ENCODE data around the gene LDLRAD4. TPM values are rescaled to one million over a fixed set of nuclear protein-coding genes. Genes with fewer than 3 reads are reported as not detected.

Gene LDLRAD4
- total and polyA plus RNA-seq, 5 donors from 2014 or later: 42.4 to 207 (median 49.8) TPM

- peak overlapping the region in 2 of 3 donors; percentile 26 to 62 for H3K27ac Mint-ChIP-seq
- H3K36me3 ChIP-seq (ENCODE audit: control insufficient read depth, insufficient read depth, low read length): peaks cover 3% of the 10 kb centered on the region
- ATAC-seq (ENCODE audit: low read depth in 2 of 2) (no peak), DNase-seq (no peak)
- H3K27ac ChIP-seq (ENCODE audit: insufficient read depth, low read length, poor library complexity, severe bottlenecking): no peak overlapping the region
- H3K9me3 Mint-ChIP-seq: no peaks in the 10 kb centered on the region
- H3K27me3 Mint-ChIP-seq: no peaks in the 10 kb centered on the region
- peaks cover 26 to 98% (median 63%) of the 10 kb centered on the region in 4 donors for H3K4me1 Mint-ChIP-seq
- peak overlapping the region in 1 of 4 donors; percentile 61 for H3K4me3 Mint-ChIP-seq
- H3K4me3 ChIP-seq (ENCODE audit: low read depth, low read length): no peak overlapping the region
- H3K27me3 ChIP-seq (ENCODE audit: control insufficient read depth, insufficient read depth, low read length): no peaks in the 10 kb centered on the region
- peaks cover 13% of the 10 kb centered on the region for H3K36me3 Mint-ChIP-seq
- peaks cover 58% of the 10 kb centered on the region for H3K4me1 ChIP-seq (ENCODE audit: control insufficient read depth, insufficient read depth, low read length, poor library complexity, severe bottlenecking)
- no peaks in the 10 kb centered on the region for H3K9me3 ChIP-seq (ENCODE audit: control insufficient read depth in 2 of 2, low read length in 2 of 2)
These were observed 235.2 kb downstream of the LDLRAD4 start for GRCh38 chr18:13453714-13454113.

DNA sequence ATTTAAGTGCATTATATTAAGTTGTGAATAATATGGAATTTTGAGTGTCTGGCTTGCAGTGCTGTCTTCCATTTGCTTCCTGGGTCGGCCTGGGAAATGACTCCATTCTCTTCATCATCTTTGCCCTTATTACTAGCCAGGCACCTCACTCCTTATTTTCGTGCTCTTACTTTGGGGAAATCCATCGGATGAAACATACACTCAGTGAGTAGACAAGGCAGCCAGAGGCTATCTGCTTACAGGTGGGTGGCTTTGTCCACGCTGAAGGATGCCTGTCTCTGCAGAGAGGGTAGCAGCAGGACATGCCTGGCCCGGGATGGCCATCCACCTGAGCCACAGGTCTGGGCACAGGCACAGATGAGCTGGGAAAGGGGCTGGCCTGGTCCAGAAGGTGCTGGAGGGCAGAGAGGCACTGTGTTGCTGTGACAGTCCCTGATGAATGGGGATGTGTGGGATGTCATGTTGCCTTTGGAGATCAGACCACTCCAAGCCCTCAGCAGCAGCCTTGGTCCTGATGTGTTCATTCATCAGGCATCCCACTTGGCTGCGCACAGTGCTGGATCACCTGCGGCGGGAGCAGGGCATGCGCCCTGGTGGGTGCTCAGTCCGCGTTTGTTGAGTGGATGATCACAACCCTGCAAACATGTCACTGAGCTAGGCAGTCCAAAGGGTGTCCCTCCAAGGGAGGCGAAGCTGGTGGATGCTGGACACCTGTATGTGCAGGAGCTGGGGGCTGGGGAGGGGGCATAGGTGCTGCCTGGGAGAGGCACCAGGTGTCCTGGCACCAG is 236.0 kb downstream of the LDLRAD4 start:
- H3K27me3 Mint-ChIP-seq: no peaks in the 10 kb centered on the region
- ATAC-seq (ENCODE audit: low read depth in 2 of 2): no peak
- Histone ChIP-seq H3K4me3 (ENCODE audit: low read depth, low read length) (no peak overlapping the region), H3K36me3 (ENCODE audit: control insufficient read depth, insufficient read depth, low read length) (peaks cover 3% of the 10 kb centered on the region), H3K27me3 (ENCODE audit: control insufficient read depth, insufficient read depth, low read length) (no peaks in the 10 kb centered on the region), H3K4me1 (ENCODE audit: control insufficient read depth, insufficient read depth, low read length, poor library complexity, severe bottlenecking) (peaks cover 54% of the 10 kb centered on the region), H3K27ac (ENCODE audit: insufficient read depth, low read length, poor library complexity, severe bottlenecking) (no peak overlapping the region), H3K9me3 (ENCODE audit: control insufficient read depth in 2 of 2, low read length in 2 of 2) (no peaks in the 10 kb centered on the region)
- H3K27ac Mint-ChIP-seq: peak overlapping the region in 2 of 3 donors; percentile 34 to 88
- no peak for DNase-seq
- peak overlapping the region in 3 of 4 donors; percentile 22 to 61 (median 52) for H3K4me3 Mint-ChIP-seq
- peaks cover 26 to 93% (median 62%) of the 10 kb centered on the region in 4 donors for H3K4me1 Mint-ChIP-seq
- H3K36me3 Mint-ChIP-seq: peaks cover 10% of the 10 kb centered on the region
- no peaks in the 10 kb centered on the region for H3K9me3 Mint-ChIP-seq

DNA sequence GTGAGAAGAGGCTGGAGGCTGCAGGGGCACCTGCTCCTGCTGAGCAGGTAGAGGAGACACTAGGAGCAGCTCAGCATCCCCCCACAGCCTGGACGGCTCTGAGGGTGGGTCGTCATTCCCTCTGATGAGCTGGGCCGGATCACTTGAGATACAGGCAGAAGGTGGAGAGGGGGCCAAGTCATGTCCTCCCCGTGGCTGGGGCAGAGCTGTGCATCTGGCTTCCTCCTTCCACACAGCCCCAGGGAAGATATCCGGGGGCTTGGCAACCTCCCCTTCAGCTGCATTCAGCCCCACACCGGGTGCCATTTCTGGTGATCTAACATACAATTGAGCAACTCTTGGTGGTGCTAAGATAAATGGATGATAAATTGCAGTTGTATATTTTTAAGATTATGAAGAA is 236.9 kb downstream of the LDLRAD4 start:
- DNase-seq (peak in 1 of 3 donors; percentile 64), ATAC-seq (ENCODE audit: low read depth in 2 of 2) (peak; percentile 32 to 36)
- peak overlapping the region in 2 of 3 donors; percentile 81 to 88 for H3K27ac Mint-ChIP-seq
- peaks cover 6% of the 10 kb centered on the region for H3K36me3 ChIP-seq (ENCODE audit: control insufficient read depth, insufficient read depth, low read length)
- no peaks in the 10 kb centered on the region for H3K27me3 Mint-ChIP-seq
- H3K36me3 Mint-ChIP-seq: peaks cover 11% of the 10 kb centered on the region
- peak overlapping the region; percentile 8 for H3K27ac ChIP-seq (ENCODE audit: insufficient read depth, low read length, poor library complexity, severe bottlenecking)
- peaks cover 28 to 93% (median 63%) of the 10 kb centered on the region in 4 donors for H3K4me1 Mint-ChIP-seq
- H3K27me3 ChIP-seq (ENCODE audit: control insufficient read depth, insufficient read depth, low read length): no peaks in the 10 kb centered on the region
- peaks cover 47% of the 10 kb centered on the region for H3K4me1 ChIP-seq (ENCODE audit: control insufficient read depth, insufficient read depth, low read length, poor library complexity, severe bottlenecking)
- no peaks in the 10 kb centered on the region for H3K9me3 Mint-ChIP-seq
- H3K4me3 ChIP-seq (ENCODE audit: low read depth, low read length): peak overlapping the region; percentile 41
- H3K4me3 Mint-ChIP-seq: peak overlapping the region; percentile 23 to 79 (median 66)
- H3K9me3 ChIP-seq (ENCODE audit: control insufficient read depth in 2 of 2, low read length in 2 of 2): no peaks in the 10 kb centered on the region

DNA sequence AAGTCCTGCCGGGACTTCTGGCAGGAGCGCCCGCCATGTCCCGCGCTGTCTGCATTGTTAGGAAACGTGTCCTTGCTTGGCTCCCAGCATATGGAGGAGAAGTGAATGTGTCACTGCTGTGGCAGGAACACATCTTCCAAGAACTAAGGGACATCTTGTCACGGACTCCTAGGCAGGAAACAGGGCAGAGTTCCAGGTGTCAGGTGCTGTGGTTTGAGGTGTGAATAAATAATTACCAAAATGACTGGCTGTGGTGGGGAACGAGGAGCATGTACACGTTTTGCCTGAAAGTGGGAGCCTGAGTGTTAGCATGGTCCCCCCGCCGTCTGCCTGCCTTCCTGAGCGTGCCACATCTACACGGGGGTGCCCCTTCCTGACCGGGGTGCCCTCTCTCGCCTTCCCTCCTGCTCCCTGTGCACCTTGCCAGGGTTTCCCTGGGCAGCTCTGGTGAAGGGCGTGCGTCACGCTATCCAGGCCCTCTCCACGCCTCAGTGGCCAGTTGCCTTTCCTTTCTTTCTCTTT is 237.5 kb downstream of the LDLRAD4 start:
- Mint-ChIP-seq H3K27me3 (no peaks in the 10 kb centered on the region), H3K9me3 (no peaks in the 10 kb centered on the region), H3K4me1 (peaks cover 23 to 92% (median 62%) of the 10 kb centered on the region in 4 donors), H3K27ac (peak overlapping the region; percentile 14 to 88 (median 81)), H3K4me3 (peak overlapping the region; percentile 23 to 79 (median 66)), H3K36me3 (peaks cover 11% of the 10 kb centered on the region)
- Histone ChIP-seq H3K36me3 (ENCODE audit: control insufficient read depth, insufficient read depth, low read length) (peaks cover 6% of the 10 kb centered on the region), H3K27me3 (ENCODE audit: control insufficient read depth, insufficient read depth, low read length) (no peaks in the 10 kb centered on the region), H3K9me3 (ENCODE audit: control insufficient read depth in 2 of 2, low read length in 2 of 2) (no peaks in the 10 kb centered on the region), H3K27ac (ENCODE audit: insufficient read depth, low read length, poor library complexity, severe bottlenecking) (peak overlapping the region; percentile 8), H3K4me1 (ENCODE audit: control insufficient read depth, insufficient read depth, low read length, poor library complexity, severe bottlenecking) (peaks cover 47% of the 10 kb centered on the region), H3K4me3 (ENCODE audit: low read depth, low read length) (peak overlapping the region; percentile 41)
- DNase-seq: peak in 1 of 3 donors; percentile 87
- ATAC-seq (ENCODE audit: low read depth in 2 of 2): peak in 1 of 2 donors; percentile 36

DNA sequence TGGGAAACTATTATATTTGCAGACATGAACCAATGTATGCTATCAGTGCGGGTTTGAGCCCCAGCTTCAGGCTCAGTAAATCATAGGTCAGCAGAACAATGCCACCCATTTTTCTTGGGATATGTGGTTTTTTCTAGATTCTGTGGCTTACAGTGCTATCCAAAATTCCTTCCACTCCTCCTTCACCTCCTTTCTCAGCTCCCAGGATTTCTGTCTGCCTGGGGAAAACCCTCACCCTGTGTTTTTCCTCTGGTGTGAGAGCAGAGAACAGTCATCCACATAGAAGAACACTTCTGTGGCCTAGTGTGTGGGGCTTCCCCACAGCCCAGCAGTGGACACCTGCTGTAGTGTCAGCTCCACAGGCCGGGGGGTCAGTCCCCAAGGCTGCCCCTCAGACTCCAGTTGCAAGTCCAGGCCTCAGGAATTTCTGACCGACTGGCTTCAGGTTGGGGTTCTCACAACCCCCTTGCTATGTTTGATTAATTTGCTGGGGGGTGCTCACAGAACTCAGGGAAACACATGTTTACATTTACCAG is 238.2 kb downstream of the LDLRAD4 start:
- DNase-seq (no peak), ATAC-seq (ENCODE audit: low read depth in 2 of 2) (no peak)
- H3K4me3 ChIP-seq (ENCODE audit: low read depth, low read length): no peak overlapping the region
- H3K36me3 ChIP-seq (ENCODE audit: control insufficient read depth, insufficient read depth, low read length): peaks cover 6% of the 10 kb centered on the region
- H3K4me1 ChIP-seq (ENCODE audit: control insufficient read depth, insufficient read depth, low read length, poor library complexity, severe bottlenecking): peaks cover 47% of the 10 kb centered on the region
- H3K27ac Mint-ChIP-seq: peak overlapping the region; percentile 81 to 94 (median 86)
- peak overlapping the region in 2 of 4 donors; percentile 37 to 79 for H3K4me3 Mint-ChIP-seq
- peaks cover 0 to 3% (median 0%) of the 10 kb centered on the region in 7 donors for H3K9me3 Mint-ChIP-seq
- H3K27me3 Mint-ChIP-seq: no peaks in the 10 kb centered on the region
- peaks cover 17 to 92% (median 63%) of the 10 kb centered on the region in 4 donors for H3K4me1 Mint-ChIP-seq
- H3K36me3 Mint-ChIP-seq: peaks cover 15% of the 10 kb centered on the region
- H3K27ac ChIP-seq (ENCODE audit: insufficient read depth, low read length, poor library complexity, severe bottlenecking): no peak overlapping the region
- no peaks in the 10 kb centered on the region for H3K9me3 ChIP-seq (ENCODE audit: control insufficient read depth in 2 of 2, low read length in 2 of 2)
- H3K27me3 ChIP-seq (ENCODE audit: control insufficient read depth, insufficient read depth, low read length): no peaks in the 10 kb centered on the region

DNA sequence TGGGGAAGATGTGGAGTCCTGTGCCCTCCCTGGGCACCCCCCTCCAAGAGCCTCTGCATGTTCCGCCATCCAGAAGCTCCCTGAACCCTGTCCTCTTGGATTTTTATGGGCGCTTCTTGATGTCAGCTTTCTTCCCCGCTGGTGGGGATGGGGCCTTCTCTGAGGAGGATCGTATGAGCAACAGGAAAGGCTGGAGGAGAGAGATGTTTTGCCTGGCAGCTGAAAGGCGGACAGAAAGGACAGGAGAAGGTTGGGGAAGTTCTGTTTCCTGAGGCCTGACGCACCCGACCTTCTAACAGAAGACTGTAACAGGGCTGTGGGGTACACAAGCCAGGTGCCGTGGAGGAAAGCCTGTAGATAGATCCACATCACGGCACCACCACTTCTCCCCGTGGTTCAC is 238.8 kb downstream of the LDLRAD4 start:
- Mint-ChIP-seq H3K27me3 (no peaks in the 10 kb centered on the region), H3K4me1 (peaks cover 17 to 92% (median 63%) of the 10 kb centered on the region in 4 donors), H3K27ac (peak overlapping the region in 2 of 3 donors; percentile 81 to 86), H3K36me3 (peaks cover 15% of the 10 kb centered on the region), H3K9me3 (peaks cover 0 to 3% (median 0%) of the 10 kb centered on the region in 7 donors), H3K4me3 (peak overlapping the region in 1 of 4 donors; percentile 37)
- no peak overlapping the region for H3K27ac ChIP-seq (ENCODE audit: insufficient read depth, low read length, poor library complexity, severe bottlenecking)
- H3K4me3 ChIP-seq (ENCODE audit: low read depth, low read length): no peak overlapping the region
- DNase-seq: no peak
- ATAC-seq (ENCODE audit: low read depth in 2 of 2): no peak
- H3K9me3 ChIP-seq (ENCODE audit: control insufficient read depth in 2 of 2, low read length in 2 of 2): no peaks in the 10 kb centered on the region
- no peaks in the 10 kb centered on the region for H3K27me3 ChIP-seq (ENCODE audit: control insufficient read depth, insufficient read depth, low read length)
- H3K4me1 ChIP-seq (ENCODE audit: control insufficient read depth, insufficient read depth, low read length, poor library complexity, severe bottlenecking): peaks cover 49% of the 10 kb centered on the region
- peaks cover 6% of the 10 kb centered on the region for H3K36me3 ChIP-seq (ENCODE audit: control insufficient read depth, insufficient read depth, low read length)

- Mint-ChIP-seq H3K4me3 (peak overlapping the region in 2 of 4 donors; percentile 48 to 66), H3K27me3 (no peaks in the 10 kb centered on the region), H3K27ac (peak overlapping the region; percentile 84 to 95 (median 92)), H3K9me3 (peaks cover 0 to 3% (median 0%) of the 10 kb centered on the region in 7 donors), H3K36me3 (peaks cover 18% of the 10 kb centered on the region), H3K4me1 (peaks cover 34 to 91% (median 77%) of the 10 kb centered on the region in 4 donors)
- ATAC-seq (ENCODE audit: low read depth in 2 of 2): no peak
- Histone ChIP-seq H3K36me3 (ENCODE audit: control insufficient read depth, insufficient read depth, low read length) (peaks cover 6% of the 10 kb centered on the region), H3K27ac (ENCODE audit: insufficient read depth, low read length, poor library complexity, severe bottlenecking) (no peak overlapping the region), H3K27me3 (ENCODE audit: control insufficient read depth, insufficient read depth, low read length) (no peaks in the 10 kb centered on the region), H3K9me3 (ENCODE audit: control insufficient read depth in 2 of 2, low read length in 2 of 2) (no peaks in the 10 kb centered on the region), H3K4me3 (ENCODE audit: low read depth, low read length) (peak overlapping the region; percentile 15), H3K4me1 (ENCODE audit: control insufficient read depth, insufficient read depth, low read length, poor library complexity, severe bottlenecking) (peaks cover 61% of the 10 kb centered on the region)
- DNase-seq: no peak
These were observed 242.4 kb downstream of the LDLRAD4 start for GRCh38 chr18:13460946-13461345.
